ENCODE measurements around the gene MAN2A1.

Gene MAN2A1

GRCh38 chr5:109709225-109709624, 19.5 kb downstream of the MAN2A1 start:
- no peak overlapping the region for H3K4me3 ChIP-seq (ENCODE audit: control insufficient read depth, low read depth, low read length)
- no peak for TF ChIP-seq CTCF (conservative IDR thresholded peaks at IDR 0.05; ENCODE audit: control insufficient read depth, insufficient read depth, low read depth, low read length)
- DNase-seq (ENCODE audit: low read depth) = no peak

DNA sequence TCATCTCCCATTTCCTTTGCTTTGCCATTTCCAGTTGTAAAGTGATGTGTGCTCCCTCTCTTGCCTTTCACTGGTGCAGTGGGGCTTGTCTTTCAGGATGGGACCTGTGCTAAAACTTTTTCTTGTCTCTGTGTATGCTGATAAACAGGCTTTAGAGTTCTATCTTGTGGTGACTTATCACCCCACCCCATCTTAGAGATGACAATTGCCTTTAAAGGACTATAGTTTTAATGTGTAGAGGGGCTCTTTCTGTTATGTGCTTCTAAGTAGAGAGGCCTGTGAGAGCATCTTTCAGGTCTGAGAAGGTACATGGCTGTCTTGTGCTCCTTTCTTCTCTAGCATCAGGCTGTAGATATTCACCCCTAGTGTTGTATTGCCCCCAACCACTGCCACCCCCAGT, 21.9 kb downstream of the MAN2A1 start:
- no peak for DNase-seq (ENCODE audit: low read depth)
- H3K4me3 ChIP-seq (ENCODE audit: control insufficient read depth, low read depth, low read length) = no peak overlapping the region
- TF ChIP-seq CTCF (conservative IDR thresholded peaks at IDR 0.05; ENCODE audit: control insufficient read depth, insufficient read depth, low read depth, low read length) = no peak

DNA sequence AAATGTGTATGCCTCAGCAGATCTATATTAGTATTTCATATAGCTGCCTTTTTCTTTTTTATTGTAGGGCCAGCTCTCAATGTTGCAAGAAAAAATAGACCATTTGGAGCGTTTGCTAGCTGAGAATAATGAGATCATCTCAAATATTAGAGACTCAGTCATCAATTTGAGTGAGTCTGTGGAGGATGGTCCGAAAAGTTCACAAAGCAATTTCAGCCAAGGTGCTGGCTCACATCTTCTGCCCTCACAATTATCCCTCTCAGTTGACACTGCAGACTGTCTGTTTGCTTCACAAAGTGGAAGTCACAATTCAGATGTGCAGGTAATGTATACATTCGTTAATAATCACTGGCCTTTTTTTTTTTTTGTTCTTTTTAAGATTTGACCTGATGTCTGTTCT, 23.7 kb downstream of the MAN2A1 start:
- TF ChIP-seq CTCF (conservative IDR thresholded peaks at IDR 0.05; ENCODE audit: control insufficient read depth, insufficient read depth, low read depth, low read length) = no peak
- H3K4me3 ChIP-seq (ENCODE audit: control insufficient read depth, low read depth, low read length) = no peak overlapping the region
- peak; percentile 52 for DNase-seq (ENCODE audit: low read depth)

DNA sequence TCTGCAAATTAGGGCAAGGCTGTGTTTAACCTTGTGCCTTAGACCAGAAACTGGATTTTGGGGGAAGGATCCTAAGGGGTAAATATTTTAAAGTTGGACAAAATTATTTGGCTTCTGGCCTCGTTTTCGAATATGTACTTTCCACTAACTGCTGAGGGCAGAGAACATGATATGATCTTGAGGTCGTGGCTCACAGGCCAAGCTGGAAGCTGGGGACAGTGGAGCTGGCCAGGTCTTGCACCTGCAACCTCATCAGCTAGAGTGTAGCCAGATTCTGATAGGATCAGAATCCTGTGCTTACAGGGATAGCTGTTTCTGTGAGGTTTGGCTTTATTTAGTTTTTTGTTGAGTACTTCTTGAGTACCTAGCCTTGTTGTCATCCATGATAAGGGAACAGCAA, 24.9 kb downstream of the MAN2A1 start:
- TF ChIP-seq CTCF (conservative IDR thresholded peaks at IDR 0.05; ENCODE audit: control insufficient read depth, insufficient read depth, low read depth, low read length) = no peak
- H3K4me3 ChIP-seq (ENCODE audit: control insufficient read depth, low read depth, low read length) = no peak overlapping the region
- no peak for DNase-seq (ENCODE audit: low read depth)

- H3K4me3 ChIP-seq (ENCODE audit: control insufficient read depth, low read depth, low read length) = no peak overlapping the region
- no peak for TF ChIP-seq CTCF (conservative IDR thresholded peaks at IDR 0.05; ENCODE audit: control insufficient read depth, insufficient read depth, low read depth, low read length)
- no peak for DNase-seq (ENCODE audit: low read depth)
Observed at GRCh38 chr5:109718216-109718615, 28.5 kb downstream of the MAN2A1 start.

GRCh38 chr5:109718632-109719031, 28.9 kb downstream of the MAN2A1 start:
- no peak for TF ChIP-seq CTCF (conservative IDR thresholded peaks at IDR 0.05; ENCODE audit: control insufficient read depth, insufficient read depth, low read depth, low read length)
- no peak overlapping the region for H3K4me3 ChIP-seq (ENCODE audit: control insufficient read depth, low read depth, low read length)
- DNase-seq (ENCODE audit: low read depth) = no peak

- TF ChIP-seq CTCF (conservative IDR thresholded peaks at IDR 0.05; ENCODE audit: control insufficient read depth, insufficient read depth, low read depth, low read length) = no peak
- no peak overlapping the region for H3K4me3 ChIP-seq (ENCODE audit: control insufficient read depth, low read depth, low read length)
- no peak for DNase-seq (ENCODE audit: low read depth)
Observed at GRCh38 chr5:109719978-109720377, 30.3 kb downstream of the MAN2A1 start.
